IMR-90 (cell line): ENCODE results near the gene BRAP. TPM values are rescaled to one million over a fixed set of nuclear protein-coding genes. Genes with fewer than 3 reads are reported as not detected.

Source experiments
- ATAC-seq: fragments of 200-7000 bp; cut with Tn5 transposase; 2 replicates; pipeline ENCODE4 v1.9.1; 2020; ENCODE audit warnings: low read depth, mild to moderate bottlenecking, moderate library complexity
- BruUV-seq: library from RNA; stranded (reverse); fragments of 400-500 nt; replicated peaks from 2 replicates; lab custom pipeline; 2021; lab: Mats Ljungman, UMichigan
- CTCF ChIA-PET: fragments of 300-600 bp; formaldehyde crosslinking; extraction: SDS; loops from one replicate; lab custom pipeline; 2021; ENCODE audit warnings: antibody characterized with exemption; lab: Yijun Ruan, JAX
- POLR2A ChIA-PET: fragments of 300-600 bp; sonication (Branson Sonifier 250); formaldehyde crosslinking; loops from one replicate; lab custom pipeline; 2022; ENCODE audit warnings: antibody characterized with exemption; ENCODE audit not compliant: unreplicated experiment; lab: Charles Lee
- DNase-seq: peaks from one replicate; pipeline ENCODE4 v3.0.0; 2013
- H2AFZ ChIP-seq: replicated peaks from 2 replicates; pipeline ENCODE3; 2013; ENCODE audit warnings: low read length, mild to moderate bottlenecking; ENCODE audit not compliant: poor library complexity
- H2AK5ac ChIP-seq: 2 replicates; pipeline ENCODE4 v1.6.1; 2013; ENCODE audit warnings: low read depth, low read length, inconsistent platforms
- H2AK9ac ChIP-seq: replicated peaks from 2 replicates; pipeline ENCODE3; 2013; ENCODE audit warnings: mild to moderate bottlenecking, low read depth, low read length, moderate library complexity; ENCODE audit not compliant: poor library complexity
- H2BK120ac ChIP-seq: 2 replicates; pipeline ENCODE4 v1.6.1; 2013; ENCODE audit warnings: low read depth, low read length, inconsistent platforms
- H2BK15ac ChIP-seq: 3 replicates; pipeline ENCODE4 v1.6.1; 2013; ENCODE audit warnings: low read depth, low read length, inconsistent platforms
- H2BK20ac ChIP-seq: 2 replicates; pipeline ENCODE4 v1.6.1; 2013; ENCODE audit warnings: low read depth, mild to moderate bottlenecking, inconsistent platforms, low read length, moderate library complexity
- H2BK5ac ChIP-seq: 2 replicates; pipeline ENCODE4 v1.6.1; 2013; ENCODE audit warnings: mild to moderate bottlenecking, low read depth, low read length, inconsistent platforms; ENCODE audit not compliant: poor library complexity, severe bottlenecking
- H3K14ac ChIP-seq: replicated peaks from 2 replicates; pipeline ENCODE4 v1.6.1; 2013; ENCODE audit warnings: low read depth, low read length, inconsistent platforms
- H3K18ac ChIP-seq: 2 replicates; pipeline ENCODE4 v1.6.1; 2013; ENCODE audit warnings: low read depth, low read length, control low read depth
- H3K23ac ChIP-seq: 2 replicates; pipeline ENCODE4 v1.6.1; 2013; ENCODE audit warnings: low read depth, low read length, inconsistent platforms
- H3K27ac ChIP-seq: 2 replicates; pipeline ENCODE4 v1.5.1; 2013; ENCODE audit warnings: mild to moderate bottlenecking, control low read depth, low read length; ENCODE audit not compliant: insufficient read depth
- H3K27me3 ChIP-seq: 2 replicates; pipeline ENCODE4 v1.6.1; 2013; ENCODE audit warnings: low read length; ENCODE audit not compliant: control insufficient read depth, insufficient read depth
- H3K36me3 ChIP-seq: 2 replicates; pipeline ENCODE4 v1.6.1; 2013; ENCODE audit warnings: low read length, mixed read lengths; ENCODE audit not compliant: control insufficient read depth, insufficient read depth
- H3K4ac ChIP-seq: 2 replicates; pipeline ENCODE4 v1.6.1; 2013; ENCODE audit warnings: low read depth, low read length, inconsistent platforms
- H3K4me1 ChIP-seq: 2 replicates; pipeline ENCODE4 v1.6.1; 2013; ENCODE audit warnings: low read length, mixed read lengths; ENCODE audit not compliant: control insufficient read depth, insufficient read depth
- H3K4me2 ChIP-seq: 2 replicates; pipeline ENCODE4 v1.6.1; 2013; ENCODE audit warnings: low read depth, mild to moderate bottlenecking, control low read depth, low read length, moderate library complexity
- H3K4me3 ChIP-seq: 2 replicates; pipeline ENCODE4 v1.5.1; 2013; ENCODE audit warnings: low read depth, mild to moderate bottlenecking, control low read depth, low read length, moderate library complexity; ENCODE audit not compliant: insufficient read depth
- H3K56ac ChIP-seq: 2 replicates; pipeline ENCODE4 v1.6.1; 2013; ENCODE audit warnings: low read length, inconsistent platforms; ENCODE audit not compliant: insufficient read depth; ENCODE audit errors: extremely low read depth
- H3K79me1 ChIP-seq, 2 experiments: 2 replicates each; pipeline ENCODE4 v1.6.1; 2013; ENCODE audit warnings: low read length in 2 of 2, inconsistent platforms in 1 of 2, low read depth in 1 of 2
- H3K9ac ChIP-seq: 2 replicates; pipeline ENCODE4 v1.6.1; 2013; ENCODE audit warnings: low read depth, low read length, control low read depth
- H3K9me1 ChIP-seq: 2 replicates; pipeline ENCODE4 v1.6.1; 2013; ENCODE audit warnings: low read length, inconsistent platforms; ENCODE audit not compliant: insufficient read depth
- H3K9me3 ChIP-seq: 2 replicates; pipeline ENCODE4 v1.6.1; 2013; ENCODE audit warnings: low read length; ENCODE audit not compliant: control insufficient read depth, insufficient read depth
- H4K20me1 ChIP-seq: 2 replicates; pipeline ENCODE4 v1.6.1; 2013; ENCODE audit warnings: low read length, inconsistent platforms; ENCODE audit not compliant: insufficient read depth
- H4K5ac ChIP-seq: 2 replicates; pipeline ENCODE4 v1.6.1; 2013; ENCODE audit warnings: mild to moderate bottlenecking, low read depth, low read length, control low read depth
- H4K8ac ChIP-seq, 2 experiments: 2 replicates each; pipeline ENCODE4 v1.6.1; 2013; ENCODE audit warnings: low read depth in 2 of 2, low read length in 2 of 2, control low read depth in 1 of 2, inconsistent platforms in 1 of 2
- H4K91ac ChIP-seq: 2 replicates; pipeline ENCODE4 v1.6.1; 2013; ENCODE audit warnings: low read depth, low read length, inconsistent platforms; ENCODE audit not compliant: insufficient read depth
- BHLHE40 ChIP-seq: fragments of 150-350 bp; IDR thresholded peaks from 2 replicates; pipeline ENCODE4 v1.6.1; 2016; ENCODE audit warnings: mild to moderate bottlenecking, low read depth, low read length
- CEBPB ChIP-seq: IDR thresholded peaks from 2 replicates; pipeline ENCODE4 v1.6.1; 2012; ENCODE audit warnings: low read depth, low read length, improper control_type of control experiment
- CHD1 ChIP-seq: IDR thresholded peaks from 2 replicates; pipeline ENCODE4 v1.6.1; 2012; ENCODE audit warnings: low read depth, low read length, improper control_type of control experiment
- CTCF ChIP-seq: conservative IDR thresholded peaks from 2 replicates; pipeline ENCODE4 v1.5.1; 2012; ENCODE audit warnings: mild to moderate bottlenecking, low read depth, low read length, improper control_type of control experiment
- FOS ChIP-seq: fragments of 150-350 bp; IDR thresholded peaks from 2 replicates; pipeline ENCODE4 v1.6.1; 2016; ENCODE audit warnings: low read depth, low read length
- MAFK ChIP-seq: IDR thresholded peaks from 2 replicates; pipeline ENCODE4 v1.6.1; 2012; ENCODE audit warnings: low read depth, low read length, improper control_type of control experiment
- MAZ ChIP-seq: IDR thresholded peaks from 2 replicates; pipeline ENCODE4 v1.6.1; 2012; ENCODE audit warnings: low read depth, mild to moderate bottlenecking, low read length, improper control_type of control experiment, moderate library complexity, borderline replicate concordance
- MXI1 ChIP-seq: IDR thresholded peaks from 2 replicates; pipeline ENCODE4 v1.6.1; 2012; ENCODE audit warnings: low read depth, mild to moderate bottlenecking, low read length, moderate library complexity, borderline replicate concordance
- NFE2L2 ChIP-seq: fragments of 150-350 bp; IDR thresholded peaks from 2 replicates; pipeline ENCODE4 v1.6.1; 2016; ENCODE audit warnings: low read depth, mild to moderate bottlenecking, low read length
- POLR2A ChIP-seq: IDR thresholded peaks from 2 replicates; pipeline ENCODE4 v1.6.1; 2012; ENCODE audit warnings: mild to moderate bottlenecking, low read depth, low read length
- RAD21 ChIP-seq: IDR thresholded peaks from 2 replicates; pipeline ENCODE4 v1.6.1; 2012; ENCODE audit warnings: low read length, improper control_type of control experiment
- RCOR1 ChIP-seq: IDR thresholded peaks from 2 replicates; pipeline ENCODE4 v1.6.1; 2012; ENCODE audit warnings: mild to moderate bottlenecking, low read length, improper control_type of control experiment; ENCODE audit not compliant: insufficient replicate concordance
- RFX5 ChIP-seq: IDR thresholded peaks from 2 replicates; pipeline ENCODE4 v1.8.0; 2012; ENCODE audit warnings: low read depth, mild to moderate bottlenecking, low read length, moderate library complexity
- SMC3 ChIP-seq: fragments of 150-350 bp; IDR thresholded peaks from 2 replicates; pipeline ENCODE4 v1.6.1; 2016; ENCODE audit warnings: low read depth, mild to moderate bottlenecking, antibody characterized with exemption, low read length, moderate library complexity
- USF2 ChIP-seq: fragments of 150-350 bp; IDR thresholded peaks from 2 replicates; pipeline ENCODE4 v1.6.1; 2017; ENCODE audit warnings: mild to moderate bottlenecking, antibody characterized with exemption, low read length, low read depth
- WGBS, 2 experiments: methylation state at CpG; one replicate each; pipeline versions ENCODE4 v1.1.5 to v1.1.7; 2013; ENCODE audit warnings: missing lambda C conversion rate in 2 of 2; ENCODE audit not compliant: insufficient read length in 1 of 2; ENCODE audit errors: extremely low coverage in 2 of 2; 5-methylcytosine and 5-hydroxymethylcytosine counted together
- dilution Hi-C: fragments of 300-500 bp; cut with HindIII; formaldehyde crosslinking; loops from one replicate; pipeline ENCODE4 v1.14.3; 2018; ENCODE audit warnings: low sequenced_read_pairs; ENCODE audit not compliant: unreplicated experiment
- in situ Hi-C: fragments of 300-500 bp; cut with MboI; formaldehyde crosslinking; loops from 3 replicates; pipeline ENCODE4 v1.14.3; 2019; ENCODE audit warnings: low sequenced_read_pairs, inconsistent platforms, mixed read lengths
- intact Hi-C: fragments of 100-400 bp; cut with micrococcal nuclease; formaldehyde crosslinking; loops from 2 replicates; pipeline ENCODE4 v1.10.0; 2022
- polyA plus RNA-seq, 3 experiments: library from polyadenylated mRNA; depleted of rRNA; stranded (reverse); fragments of >200 nt; gene quantifications; 2 replicates each; pipeline ENCODE4 v1.2.3, GENCODE V29; 2012; ENCODE audit warnings: low replicate concordance in 1 of 3
- total RNA-seq: library from RNA; depleted of rRNA; stranded (reverse); fragments of >200 nt; gene quantifications from 2 replicates; pipeline ENCODE4 v1.2.3, GENCODE V29; 2012
- TF ChIP-seq, protein P1 (sequence below): fragments of 150-350 bp; IDR thresholded peaks from 2 replicates; pipeline ENCODE4 v1.6.1; 2016; ENCODE audit warnings: low read depth, mild to moderate bottlenecking, low read length, moderate library complexity, borderline replicate concordance

The BRAP gene
- total and polyA plus RNA-seq, 2 of the 4 experiments (the other 2 are of a cell fraction) = 10.3 to 17.2 TPM

DNA sequence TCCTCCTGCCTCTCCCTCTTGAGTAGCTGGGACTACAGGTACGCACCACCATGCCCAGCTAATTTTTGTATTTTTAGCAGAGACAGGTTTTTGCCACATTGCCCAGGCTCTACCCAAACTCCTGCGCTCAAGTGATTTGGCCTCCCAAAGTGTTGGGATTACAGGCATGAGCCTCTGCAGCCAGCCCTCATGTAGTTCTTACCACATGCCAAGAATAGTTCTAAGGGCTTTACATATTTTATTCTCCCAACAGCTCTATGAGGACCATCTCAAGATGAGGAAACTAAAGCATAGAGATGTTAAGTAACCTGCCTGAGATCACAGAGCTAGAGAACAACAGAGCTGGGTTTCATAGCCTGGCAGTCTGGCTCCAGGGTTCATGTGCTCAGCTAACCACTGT lies 43.0 kb upstream of the BRAP start:
- no peak overlapping the region for H3K27ac ChIP-seq
- H3K9ac ChIP-seq = no peak overlapping the region
- ATAC-seq (peak; percentile 27; the same call in 1 of the 2 replicates), DNase-seq (no peak)
- H2BK20ac ChIP-seq = no peak overlapping the region
- dilution Hi-C loops (no loop called here), in situ Hi-C loops (no loop called here), intact Hi-C loops (no loop called here)
- H3K4me1 ChIP-seq = no peaks in the 10 kb centered on the region
- H3K23ac ChIP-seq = no peak overlapping the region
- no TSS peak for BruUV-seq
- CTCF ChIA-PET = no interaction called here
- H2AFZ ChIP-seq = no peak overlapping the region
- H3K4me3 ChIP-seq = no peak overlapping the region
- H3K9me1 ChIP-seq = no peaks in the 10 kb centered on the region; the same call in 1 of the 2 replicates
- no peaks in the 10 kb centered on the region for H3K9me3 ChIP-seq
- no peak overlapping the region for H3K4ac ChIP-seq
- H4K91ac ChIP-seq = no peak overlapping the region
- POLR2A ChIA-PET = no interaction called here
- no peak overlapping the region for H2AK9ac ChIP-seq
- H3K18ac ChIP-seq = no peak overlapping the region
- H2BK120ac ChIP-seq = no peak overlapping the region
- no peak overlapping the region for H4K5ac ChIP-seq
- no peaks in the 10 kb centered on the region for H4K20me1 ChIP-seq
- WGBS, 2 experiments = no CpG with 5 or more reads among the region's 2 CpGs
- H3K36me3 ChIP-seq = peaks cover 33% of the 10 kb centered on the region
- TF ChIP-seq RAD21 = no peak
- TF ChIP-seq USF2 = no peak
- no peak for TF ChIP-seq CTCF
- no peak for TF ChIP-seq RCOR1
- TF ChIP-seq CEBPB = no peak
- TF ChIP-seq MXI1 = no peak
- no peak for TF ChIP-seq NFE2L2
- TF ChIP-seq MAZ = no peak
- TF ChIP-seq, protein P1, sequence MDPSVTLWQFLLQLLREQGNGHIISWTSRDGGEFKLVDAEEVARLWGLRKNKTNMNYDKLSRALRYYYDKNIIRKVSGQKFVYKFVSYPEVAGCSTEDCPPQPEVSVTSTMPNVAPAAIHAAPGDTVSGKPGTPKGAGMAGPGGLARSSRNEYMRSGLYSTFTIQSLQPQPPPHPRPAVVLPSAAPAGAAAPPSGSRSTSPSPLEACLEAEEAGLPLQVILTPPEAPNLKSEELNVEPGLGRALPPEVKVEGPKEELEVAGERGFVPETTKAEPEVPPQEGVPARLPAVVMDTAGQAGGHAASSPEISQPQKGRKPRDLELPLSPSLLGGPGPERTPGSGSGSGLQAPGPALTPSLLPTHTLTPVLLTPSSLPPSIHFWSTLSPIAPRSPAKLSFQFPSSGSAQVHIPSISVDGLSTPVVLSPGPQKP = no peak
- TF ChIP-seq MAFK = no peak
- TF ChIP-seq BHLHE40 = no peak
- no peak for TF ChIP-seq CHD1
- TF ChIP-seq POLR2A = no peak
- no peak for TF ChIP-seq SMC3
- TF ChIP-seq FOS = no peak
- TF ChIP-seq RFX5 = no peak
- no peak overlapping the region for H3K4me2 ChIP-seq
- no peak overlapping the region for H4K8ac ChIP-seq
- H3K56ac ChIP-seq = no peak overlapping the region
- no peak overlapping the region for H2BK15ac ChIP-seq
- H3K14ac ChIP-seq = no peak overlapping the region
- H3K79me1 ChIP-seq = no peaks in the 10 kb centered on the region
- no peak overlapping the region for H2BK5ac ChIP-seq
- H3K27me3 ChIP-seq = no peaks in the 10 kb centered on the region
- no peak overlapping the region for H2AK5ac ChIP-seq
